Vagina (tissue), 2 donors: ENCODE results near the gene SLC5A6. TPM values are rescaled to one million over a fixed set of nuclear protein-coding genes. Genes with fewer than 3 reads are reported as not detected.

Experiments used
- DNase-seq, 2 donors: peaks; one replicate each; pipeline ENCODE4 v3.0.0-alpha.2; 2017; ENCODE audit errors: extremely low spot score in 2 of 2
- H3K27ac ChIP-seq: fragments of 200-600 bp; sonication (generic); one replicate; pipeline ENCODE4 v1.5.1; 2019
- H3K27me3 ChIP-seq: fragments of 200-600 bp; sonication (generic); one replicate; pipeline ENCODE4 v1.5.1; 2019
- H3K36me3 ChIP-seq, 2 donors: fragments of 200-600 bp; sonication (generic); one replicate each; pipeline ENCODE4 v1.5.1; 2017 to 2019
- H3K4me1 ChIP-seq: fragments of 200-600 bp; sonication (generic); one replicate; pipeline ENCODE4 v1.5.1; 2019
- H3K4me3 ChIP-seq, 2 donors: fragments of 200-600 bp; sonication (generic); 1 replicate in 1 of 2; 2 replicates in 1 of 2; pipeline ENCODE4 v1.5.1; 2016 to 2019
- H3K9me3 ChIP-seq: fragments of 200-600 bp; sonication (generic); one replicate; pipeline ENCODE4 v1.5.1; 2019
- POLR2A ChIP-seq, 2 donors: fragments of 450-650 bp; IDR thresholded peaks; one replicate each; pipeline ENCODE4 v1.6.1; 2017; ENCODE audit warnings: antibody characterized with exemption in 2 of 2, mild to moderate bottlenecking in 2 of 2, moderate library complexity in 2 of 2
- POLR2AphosphoS5 ChIP-seq, 2 donors: sonication (generic); formaldehyde crosslinking; IDR thresholded peaks; one replicate each; pipeline ENCODE4 v1.9.0; 2017; ENCODE audit warnings: antibody characterized with exemption in 2 of 2, mild to moderate bottlenecking in 2 of 2, low read depth in 1 of 2; ENCODE audit not compliant: insufficient read depth in 1 of 2
- intact Hi-C: fragments of 100-400 bp; cut with DNase I; formaldehyde crosslinking; loops from one replicate; pipeline ENCODE4 v1.15.1; 2023
- total RNA-seq: library from RNA; depleted of rRNA; stranded (reverse); fragments of >200 nt; gene quantifications from one replicate; pipeline ENCODE4 v1.2.3, GENCODE V29; 2016
- TF ChIP-seq, protein P1 (sequence below), 3 experiments: fragments of 450-650 bp in 2 of 3; fragments of 200-600 bp in 1 of 3; sonication (generic) in 1 of 3; IDR thresholded peaks; one replicate each; pipeline ENCODE4 v1.5.1; 2017 to 2019; ENCODE audit warnings: antibody characterized with exemption in 3 of 3, mild to moderate bottlenecking in 2 of 3, moderate library complexity in 2 of 3

The SLC5A6 gene
- total RNA-seq, 1 donor from 2014 or later: 37.3 TPM

DNA sequence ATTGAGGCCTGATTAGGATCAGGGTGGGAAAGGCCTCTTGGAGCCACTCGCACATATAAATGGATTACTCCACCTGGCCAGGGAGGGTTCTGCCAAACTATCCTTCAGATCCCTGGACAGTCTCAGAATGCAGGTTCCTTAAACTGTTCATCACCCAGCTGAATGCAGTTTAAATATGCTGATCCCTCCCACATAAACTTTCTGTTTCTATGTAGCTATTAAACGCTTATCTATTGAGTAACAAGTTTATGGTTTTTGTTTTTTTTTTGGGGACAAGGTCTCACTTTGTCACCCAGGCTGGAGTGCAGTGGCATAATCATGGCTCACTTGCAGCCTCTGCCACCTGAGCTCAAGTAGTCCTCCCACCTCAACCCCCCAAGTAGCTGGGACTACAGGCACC, 7.0 kb upstream of the SLC5A6 start:
- intact Hi-C loops: no loop called here
- TF ChIP-seq, protein P1, sequence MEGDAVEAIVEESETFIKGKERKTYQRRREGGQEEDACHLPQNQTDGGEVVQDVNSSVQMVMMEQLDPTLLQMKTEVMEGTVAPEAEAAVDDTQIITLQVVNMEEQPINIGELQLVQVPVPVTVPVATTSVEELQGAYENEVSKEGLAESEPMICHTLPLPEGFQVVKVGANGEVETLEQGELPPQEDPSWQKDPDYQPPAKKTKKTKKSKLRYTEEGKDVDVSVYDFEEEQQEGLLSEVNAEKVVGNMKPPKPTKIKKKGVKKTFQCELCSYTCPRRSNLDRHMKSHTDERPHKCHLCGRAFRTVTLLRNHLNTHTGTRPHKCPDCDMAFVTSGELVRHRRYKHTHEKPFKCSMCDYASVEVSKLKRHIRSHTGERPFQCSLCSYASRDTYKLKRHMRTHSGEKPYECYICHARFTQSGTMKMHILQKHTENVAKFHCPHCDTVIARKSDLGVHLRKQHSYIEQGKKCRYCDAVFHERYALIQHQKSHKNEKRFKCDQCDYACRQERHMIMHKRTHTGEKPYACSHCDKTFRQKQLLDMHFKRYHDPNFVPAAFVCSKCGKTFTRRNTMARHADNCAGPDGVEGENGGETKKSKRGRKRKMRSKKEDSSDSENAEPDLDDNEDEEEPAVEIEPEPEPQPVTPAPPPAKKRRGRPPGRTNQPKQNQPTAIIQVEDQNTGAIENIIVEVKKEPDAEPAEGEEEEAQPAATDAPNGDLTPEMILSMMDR (IDR thresholded peaks at IDR 0.05): no peak
- TF ChIP-seq POLR2AphosphoS5 (IDR thresholded peaks at IDR 0.05; ENCODE audit: insufficient read depth in 1 of 2, low read depth in 1 of 2) (no peak), POLR2A (IDR thresholded peaks at IDR 0.05) (no peak)
- H3K27me3 ChIP-seq: no peaks in the 10 kb centered on the region
- H3K36me3 ChIP-seq: peaks cover 0 to 25% of the 10 kb centered on the region in 2 donors
- DNase-seq: no peak
- H3K4me1 ChIP-seq: peaks cover 12% of the 10 kb centered on the region
- H3K4me3 ChIP-seq: no peak overlapping the region
- H3K27ac ChIP-seq: no peak overlapping the region
- H3K9me3 ChIP-seq: no peaks in the 10 kb centered on the region

DNA sequence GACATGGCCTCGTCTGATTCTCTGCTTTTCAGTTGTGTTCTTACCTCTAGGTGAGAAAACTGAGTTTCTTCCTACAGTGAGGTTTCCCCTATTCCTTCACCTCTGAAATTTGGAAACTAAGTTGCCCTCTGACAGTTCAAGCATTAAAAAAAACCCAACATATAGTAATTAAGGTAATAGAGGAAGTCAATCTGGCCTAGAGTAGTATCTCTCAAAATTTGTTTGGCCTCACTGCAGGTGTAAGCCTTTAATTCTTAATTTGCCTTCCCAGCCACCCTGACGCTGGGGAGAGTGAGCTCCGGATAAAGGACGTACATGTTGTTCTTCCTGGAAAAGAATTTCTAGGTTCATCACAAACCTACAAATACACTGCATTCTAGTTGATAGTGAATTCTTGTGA, 6.5 kb upstream of the SLC5A6 start:
- Histone ChIP-seq H3K4me1 (peaks cover 15% of the 10 kb centered on the region), H3K4me3 (no peak overlapping the region), H3K27ac (no peak overlapping the region), H3K9me3 (no peaks in the 10 kb centered on the region), H3K36me3 (peaks cover 0 to 20% of the 10 kb centered on the region in 2 donors), H3K27me3 (no peaks in the 10 kb centered on the region)
- intact Hi-C loops: no loop called here
- TF ChIP-seq POLR2AphosphoS5 (IDR thresholded peaks at IDR 0.05; ENCODE audit: insufficient read depth in 1 of 2, low read depth in 1 of 2) (no peak), POLR2A (IDR thresholded peaks at IDR 0.05) (no peak)
- TF ChIP-seq, protein P1 (IDR thresholded peaks at IDR 0.05): no peak
- DNase-seq: no peak

DNA sequence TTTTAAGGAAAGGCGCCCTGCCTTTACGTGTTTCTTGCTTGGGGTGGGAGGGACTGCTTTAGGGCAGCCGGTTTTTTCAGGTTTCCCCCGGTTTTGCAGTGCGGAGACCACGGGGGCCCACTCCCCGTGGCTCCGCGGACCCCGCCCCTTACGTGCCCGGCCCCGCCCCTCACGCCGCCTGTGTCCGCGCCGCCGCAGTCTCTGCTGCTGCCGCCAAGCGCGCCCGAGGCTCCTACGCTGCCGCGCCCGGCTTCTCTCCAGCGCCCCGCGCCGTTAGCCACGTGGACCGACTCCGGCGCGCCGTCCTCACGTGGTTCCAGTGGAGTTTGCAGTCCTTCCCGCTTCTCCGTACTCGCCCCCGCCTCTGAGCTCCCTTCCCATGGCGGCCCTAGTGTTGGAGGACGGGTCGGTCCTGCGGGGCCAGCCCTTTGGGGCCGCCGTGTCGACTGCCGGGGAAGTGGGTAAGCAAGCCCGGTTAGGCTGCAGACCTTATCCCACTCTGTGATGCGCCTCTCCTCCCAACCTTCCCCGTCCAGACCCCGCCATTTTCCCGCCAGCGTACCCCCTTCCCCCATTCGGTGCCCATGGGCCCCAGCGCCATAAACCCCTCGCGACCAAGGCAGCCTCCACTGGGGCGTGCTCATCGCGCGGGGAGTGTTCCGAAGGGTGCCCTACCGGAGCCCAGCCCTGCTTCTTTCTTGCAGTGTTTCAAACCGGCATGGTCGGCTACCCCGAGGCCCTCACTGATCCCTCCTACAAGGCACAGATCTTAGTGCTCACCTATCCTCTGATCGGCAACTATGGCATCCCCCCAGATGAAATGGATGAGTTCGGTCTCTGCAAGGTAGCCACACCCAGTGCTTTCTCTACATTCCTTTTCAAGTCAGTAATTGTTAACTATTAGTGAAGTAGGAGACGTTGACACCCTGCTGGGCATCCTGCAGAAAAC, 5.4 kb upstream of the SLC5A6 start, which contains the start of gene CAD:
CAD (plus strand) TSS at position 197 of the 949 bp plus-strand sequence; CDS start at position 380, 183 bp downstream.
- H3K27ac ChIP-seq: peak within 1 kb of the TSS; percentile 57
- peaks cover 0 to 12% of the 10 kb centered on the region in 2 donors for H3K36me3 ChIP-seq
- intact Hi-C loops: no loop called here
- TF ChIP-seq POLR2A (IDR thresholded peaks at IDR 0.05) (peak in 1 of 2 donors; percentile 11), POLR2AphosphoS5 (IDR thresholded peaks at IDR 0.05; ENCODE audit: insufficient read depth in 1 of 2, low read depth in 1 of 2) (peak in 1 of 2 donors; percentile 54)
- TF ChIP-seq, protein P1 (IDR thresholded peaks at IDR 0.05): peak in 1 of 3 experiments; percentile 30
- H3K9me3 ChIP-seq: no peaks in the 10 kb centered on the region
- H3K4me3 ChIP-seq: peak within 1 kb of the TSS; percentile 55 to 76
- no peaks in the 10 kb centered on the region for H3K27me3 ChIP-seq
- no peak for DNase-seq
- H3K4me1 ChIP-seq: peaks cover 24% of the 10 kb centered on the region

DNA sequence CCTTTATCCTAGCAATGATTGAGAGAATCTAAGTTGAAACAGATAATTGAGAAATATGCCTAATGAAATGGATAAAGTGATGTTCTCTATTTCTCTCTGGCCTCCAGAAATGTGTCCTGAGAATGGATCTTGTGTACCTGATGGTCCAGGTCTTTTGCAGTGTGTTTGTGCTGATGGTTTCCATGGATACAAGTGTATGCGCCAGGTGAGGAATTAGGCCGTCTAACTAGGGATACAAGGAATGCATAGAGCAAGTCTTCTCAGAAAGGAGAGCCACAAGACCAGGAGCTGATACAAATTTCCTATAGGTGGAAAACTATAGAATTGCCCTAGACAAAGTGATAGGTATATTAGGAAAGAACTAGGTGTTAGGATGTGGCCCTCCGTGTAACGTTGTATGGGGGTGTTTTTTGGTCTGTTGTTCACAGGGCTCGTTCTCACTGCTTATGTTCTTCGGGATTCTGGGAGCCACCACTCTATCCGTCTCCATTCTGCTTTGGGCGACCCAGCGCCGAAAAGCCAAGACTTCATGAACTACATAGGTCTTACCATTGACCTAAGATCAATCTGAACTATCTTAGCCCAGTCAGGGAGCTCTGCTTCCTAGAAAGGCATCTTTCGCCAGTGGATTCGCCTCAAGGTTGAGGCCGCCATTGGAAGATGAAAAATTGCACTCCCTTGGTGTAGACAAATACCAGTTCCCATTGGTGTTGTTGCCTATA, 4.5 kb upstream of the SLC5A6 start:
- Histone ChIP-seq H3K27me3 (no peaks in the 10 kb centered on the region), H3K36me3 (peaks cover 0 to 6% of the 10 kb centered on the region in 2 donors), H3K27ac (peak overlapping the region; percentile 57), H3K9me3 (no peaks in the 10 kb centered on the region), H3K4me3 (peak overlapping the region; percentile 55 to 76), H3K4me1 (peaks cover 24% of the 10 kb centered on the region)
- DNase-seq: no peak
- intact Hi-C loops: no loop called here
- TF ChIP-seq POLR2A (IDR thresholded peaks at IDR 0.05) (no peak), POLR2AphosphoS5 (IDR thresholded peaks at IDR 0.05; ENCODE audit: insufficient read depth in 1 of 2, low read depth in 1 of 2) (no peak)
- TF ChIP-seq, protein P1 (IDR thresholded peaks at IDR 0.05): no peak
